ENCODE data around the gene LEF1. TPM values are rescaled to one million over a fixed set of nuclear protein-coding genes. Genes with fewer than 3 reads are reported as not detected.

The LEF1 gene
- 133 and 139 TPM in 2 replicates for total RNA-seq

GRCh38 chr4:108168671-108169523, at the start of gene LEF1:
TSS of gene LEF1 (minus strand) at chr4:108168932. CDS start at chr4:108167767, 1,165 bp downstream.
- intact Hi-C loops (cut with micrococcal nuclease) = loop anchor here (1.0 to 5.0 kb wide), 4 partner anchors 343 to 447 kb away; partner anchors contain the start of gene PAPSS1
- peaks cover 60% of the 10 kb centered on the region for H3K4me1 Mint-ChIP-seq (ENCODE audit: low read depth)
- peak; percentile 66 for DNase-seq (ENCODE audit: low spot score)
- H3K27ac Mint-ChIP-seq = peak within 1 kb of the TSS; percentile 97
- peaks cover 12% of the 10 kb centered on the region for H3K27me3 Mint-ChIP-seq (ENCODE audit: insufficient read depth)
- H3K36me3 Mint-ChIP-seq (ENCODE audit: low read depth) = peaks cover 18% of the 10 kb centered on the region
- peak within 1 kb of the TSS; percentile 98 for H3K4me3 Mint-ChIP-seq
- no peaks in the 10 kb centered on the region for H3K9me3 Mint-ChIP-seq

GRCh38 chr4:108216510-108216909, 47.8 kb upstream of the LEF1 start:
- Mint-ChIP-seq H3K27me3 (ENCODE audit: insufficient read depth) (no peaks in the 10 kb centered on the region), H3K4me3 (no peak overlapping the region), H3K4me1 (ENCODE audit: low read depth) (no peaks in the 10 kb centered on the region), H3K9me3 (no peaks in the 10 kb centered on the region), H3K27ac (no peak overlapping the region), H3K36me3 (ENCODE audit: low read depth) (peaks cover 2% of the 10 kb centered on the region)
- no peak for DNase-seq (ENCODE audit: low spot score)
- intact Hi-C loops (cut with micrococcal nuclease) = no loop called here

GRCh38 chr4:108215055-108215454, 46.3 kb upstream of the LEF1 start:
- H3K36me3 Mint-ChIP-seq (ENCODE audit: low read depth) = peaks cover 5% of the 10 kb centered on the region
- intact Hi-C loops (cut with micrococcal nuclease) = no loop called here

GRCh38 chr4:108213723-108214122, 45.0 kb upstream of the LEF1 start:
- no peaks in the 10 kb centered on the region for H3K27me3 Mint-ChIP-seq (ENCODE audit: insufficient read depth)
- peaks cover 5% of the 10 kb centered on the region for H3K36me3 Mint-ChIP-seq (ENCODE audit: low read depth)
- no peak for DNase-seq (ENCODE audit: low spot score)
- peaks cover 3% of the 10 kb centered on the region for H3K4me1 Mint-ChIP-seq (ENCODE audit: low read depth)
- intact Hi-C loops (cut with micrococcal nuclease) = no loop called here
- H3K27ac Mint-ChIP-seq = no peak overlapping the region
- no peaks in the 10 kb centered on the region for H3K9me3 Mint-ChIP-seq
- H3K4me3 Mint-ChIP-seq = no peak overlapping the region

More at GRCh38 chr4:108215055-108215454, 46.3 kb upstream of the LEF1 start:
- no peak for DNase-seq (ENCODE audit: low spot score)
- Mint-ChIP-seq H3K27me3 (ENCODE audit: insufficient read depth) (no peaks in the 10 kb centered on the region), H3K27ac (no peak overlapping the region), H3K4me3 (no peak overlapping the region), H3K4me1 (ENCODE audit: low read depth) (peaks cover 3% of the 10 kb centered on the region), H3K9me3 (no peaks in the 10 kb centered on the region)

GRCh38 chr4:108213308-108213707, 44.6 kb upstream of the LEF1 start:
- no peak overlapping the region for H3K4me3 Mint-ChIP-seq
- no peak for DNase-seq (ENCODE audit: low spot score)
- no peak overlapping the region for H3K27ac Mint-ChIP-seq
- H3K36me3 Mint-ChIP-seq (ENCODE audit: low read depth) = peaks cover 5% of the 10 kb centered on the region
- intact Hi-C loops (cut with micrococcal nuclease) = no loop called here
- peaks cover 3% of the 10 kb centered on the region for H3K4me1 Mint-ChIP-seq (ENCODE audit: low read depth)
- no peaks in the 10 kb centered on the region for H3K27me3 Mint-ChIP-seq (ENCODE audit: insufficient read depth)
- H3K9me3 Mint-ChIP-seq = no peaks in the 10 kb centered on the region

GRCh38 chr4:108210989-108211835, 42.5 kb upstream of the LEF1 start:
- intact Hi-C loops (cut with micrococcal nuclease) = no loop called here
- peaks cover 3% of the 10 kb centered on the region for H3K4me1 Mint-ChIP-seq (ENCODE audit: low read depth)
- no peak overlapping the region for H3K4me3 Mint-ChIP-seq
- H3K36me3 Mint-ChIP-seq (ENCODE audit: low read depth) = peaks cover 5% of the 10 kb centered on the region
- H3K9me3 Mint-ChIP-seq = no peaks in the 10 kb centered on the region
- no peaks in the 10 kb centered on the region for H3K27me3 Mint-ChIP-seq (ENCODE audit: insufficient read depth)
- no peak for DNase-seq (ENCODE audit: low spot score)
- no peak overlapping the region for H3K27ac Mint-ChIP-seq

- H3K27ac Mint-ChIP-seq = no peak overlapping the region
- no peak overlapping the region for H3K4me3 Mint-ChIP-seq
- intact Hi-C loops (cut with micrococcal nuclease) = no loop called here
- H3K36me3 Mint-ChIP-seq (ENCODE audit: low read depth) = peaks cover 3% of the 10 kb centered on the region
- H3K27me3 Mint-ChIP-seq (ENCODE audit: insufficient read depth) = no peaks in the 10 kb centered on the region
- no peak for DNase-seq (ENCODE audit: low spot score)
- no peaks in the 10 kb centered on the region for H3K9me3 Mint-ChIP-seq
- H3K4me1 Mint-ChIP-seq (ENCODE audit: low read depth) = peaks cover 16% of the 10 kb centered on the region
Observed at GRCh38 chr4:108209489-108209888, 40.8 kb upstream of the LEF1 start.

- H3K27ac Mint-ChIP-seq = no peak overlapping the region
- DNase-seq (ENCODE audit: low spot score) = no peak
- intact Hi-C loops (cut with micrococcal nuclease) = loop anchor here (2.0 kb wide), 1 partner anchor 33 kb away; no protein-coding TSS in a partner anchor
- no peak overlapping the region for H3K4me3 Mint-ChIP-seq
- H3K36me3 Mint-ChIP-seq (ENCODE audit: low read depth) = peaks cover 1% of the 10 kb centered on the region
- H3K4me1 Mint-ChIP-seq (ENCODE audit: low read depth) = peaks cover 21% of the 10 kb centered on the region
- no peaks in the 10 kb centered on the region for H3K9me3 Mint-ChIP-seq
- H3K27me3 Mint-ChIP-seq (ENCODE audit: insufficient read depth) = no peaks in the 10 kb centered on the region
Observed at GRCh38 chr4:108205859-108206258, 37.1 kb upstream of the LEF1 start.

- Mint-ChIP-seq H3K27ac (no peak overlapping the region), H3K4me1 (ENCODE audit: low read depth) (peaks cover 20% of the 10 kb centered on the region), H3K4me3 (no peak overlapping the region), H3K36me3 (ENCODE audit: low read depth) (no peaks in the 10 kb centered on the region), H3K27me3 (ENCODE audit: insufficient read depth) (no peaks in the 10 kb centered on the region), H3K9me3 (no peaks in the 10 kb centered on the region)
- intact Hi-C loops (cut with micrococcal nuclease) = loop anchor here (2.0 kb wide), 1 partner anchor 32 kb away; no protein-coding TSS in a partner anchor
- no peak for DNase-seq (ENCODE audit: low spot score)
Observed at GRCh38 chr4:108204518-108204917, 35.8 kb upstream of the LEF1 start.

GRCh38 chr4:108203377-108203776, 34.6 kb upstream of the LEF1 start:
- no peak for DNase-seq (ENCODE audit: low spot score)
- Mint-ChIP-seq H3K36me3 (ENCODE audit: low read depth) (no peaks in the 10 kb centered on the region), H3K9me3 (no peaks in the 10 kb centered on the region), H3K4me1 (ENCODE audit: low read depth) (peaks cover 20% of the 10 kb centered on the region), H3K27ac (peak overlapping the region; percentile 53), H3K4me3 (no peak overlapping the region), H3K27me3 (ENCODE audit: insufficient read depth) (no peaks in the 10 kb centered on the region)
- intact Hi-C loops (cut with micrococcal nuclease) = no loop called here

GRCh38 chr4:108201774-108202173, 33.0 kb upstream of the LEF1 start:
- no peak for DNase-seq (ENCODE audit: low spot score)
- Mint-ChIP-seq H3K9me3 (no peaks in the 10 kb centered on the region), H3K4me1 (ENCODE audit: low read depth) (peaks cover 20% of the 10 kb centered on the region), H3K4me3 (no peak overlapping the region), H3K36me3 (ENCODE audit: low read depth) (no peaks in the 10 kb centered on the region), H3K27me3 (ENCODE audit: insufficient read depth) (no peaks in the 10 kb centered on the region), H3K27ac (no peak overlapping the region)
- intact Hi-C loops (cut with micrococcal nuclease) = no loop called here

- Mint-ChIP-seq H3K9me3 (no peaks in the 10 kb centered on the region), H3K4me1 (ENCODE audit: low read depth) (peaks cover 11% of the 10 kb centered on the region), H3K36me3 (ENCODE audit: low read depth) (no peaks in the 10 kb centered on the region), H3K27me3 (ENCODE audit: insufficient read depth) (no peaks in the 10 kb centered on the region), H3K27ac (no peak overlapping the region), H3K4me3 (no peak overlapping the region)
- no peak for DNase-seq (ENCODE audit: low spot score)
- intact Hi-C loops (cut with micrococcal nuclease) = no loop called here
Observed at GRCh38 chr4:108199881-108200280, 31.1 kb upstream of the LEF1 start.

Measured in activated T-helper 1 cell treated with anti-CD3 and anti-CD28 coated beads, Interleukin-12 subunit alpha, Interleukin-12 subunit beta, Interleukin-2, Interleukin-4 antibody, amounts not matched to agents 30 ng/mL and 10 ng/mL and 1 ng/mL, durations not matched to agents 14 hours and 24 hours and 36 hours (primary cell).